Spleen (tissue), 11 donors: ENCODE results near the gene ADGRF4. TPM values are rescaled to one million over a fixed set of nuclear protein-coding genes. Genes with fewer than 3 reads are reported as not detected.

Experiments used
- DNase-seq: peaks from one replicate; pipeline ENCODE4 v3.0.0-alpha.2; 2020
- H3K27ac ChIP-seq, 8 donors: fragments of 200-600 bp; sonication (generic) in 7 of 8; 1 replicate in 4 of 8; 2 replicates in 4 of 8; pipeline versions ENCODE4 v1.5.0 to v1.8.0; 2016 to 2021; ENCODE audit warnings: inconsistent platforms in 4 of 8, mild to moderate bottlenecking in 4 of 8, moderate library complexity in 1 of 8
- H3K27me3 ChIP-seq, 7 donors: fragments of 200-600 bp; sonication (generic) in 6 of 7; replicated peaks in 1 of 7; 1 replicate in 4 of 7; 2 replicates in 3 of 7; pipeline versions ENCODE4 v1.5.0 to v1.8.0; 2016 to 2021; ENCODE audit warnings: inconsistent platforms in 3 of 7, mild to moderate bottlenecking in 1 of 7
- H3K36me3 ChIP-seq, 6 donors: fragments of 200-600 bp; sonication (generic) in 5 of 6; 1 replicate in 4 of 6; 2 replicates in 2 of 6; pipeline versions ENCODE4 v1.5.0 to v1.8.0; 2016 to 2021; ENCODE audit warnings: inconsistent platforms in 2 of 6
- H3K4me1 ChIP-seq, 6 donors: fragments of 200-600 bp; sonication (generic) in 5 of 6; 1 replicate in 3 of 6; 2 replicates in 3 of 6; pipeline versions ENCODE4 v1.5.0 to v1.8.0; 2016 to 2021; ENCODE audit warnings: inconsistent platforms in 3 of 6
- H3K4me3 ChIP-seq, 8 donors: fragments of 200-600 bp; sonication (generic) in 7 of 8; 1 replicate in 4 of 8; 2 replicates in 4 of 8; pipeline versions ENCODE4 v1.5.0 to v1.8.0; 2016 to 2021; ENCODE audit warnings: inconsistent platforms in 4 of 8, mild to moderate bottlenecking in 4 of 8, moderate library complexity in 2 of 8
- H3K9me3 ChIP-seq, 8 donors: fragments of 200-600 bp; sonication (generic) in 7 of 8; 1 replicate in 4 of 8; 2 replicates in 4 of 8; pipeline versions ENCODE4 v1.5.0 to v1.8.0; 2016 to 2021; ENCODE audit warnings: inconsistent platforms in 4 of 8
- CTCF ChIP-seq, 11 experiments: fragments of 200-600 bp in 7 of 11; fragments of 450-650 bp in 4 of 11; sonication (generic) in 4 of 11; IDR thresholded peaks in 8 of 11; conservative IDR thresholded peaks in 3 of 11; 1 replicate in 7 of 11; 2 replicates in 4 of 11; pipeline versions ENCODE4 v1.4.0 to v1.8.0; 2016 to 2021; ENCODE audit warnings: antibody characterized with exemption in 11 of 11, inconsistent platforms in 4 of 11, mild to moderate bottlenecking in 1 of 11
- POLR2A ChIP-seq, 3 donors: fragments of 450-650 bp; IDR thresholded peaks; one replicate each; pipeline ENCODE4 v1.5.1; 2017; ENCODE audit warnings: antibody characterized with exemption in 3 of 3, mild to moderate bottlenecking in 1 of 3
- POLR2AphosphoS5 ChIP-seq, 3 donors: sonication (generic); formaldehyde crosslinking; IDR thresholded peaks; one replicate each; pipeline ENCODE4 v1.5.1; 2017; ENCODE audit warnings: antibody characterized with exemption in 3 of 3
- WGBS, 5 donors: extraction: QIAGEN DNeasy Blood & Tissue Kit in 3 of 5; methylation state at CpG; one replicate each; pipeline versions ENCODE4 v1.1.5 to v1.1.7; 2013 to 2018; 5-methylcytosine and 5-hydroxymethylcytosine counted together
- intact Hi-C: fragments of 100-400 bp; cut with DNase I; formaldehyde crosslinking; loops from one replicate; pipeline ENCODE4 v1.15.0; 2023; ENCODE audit warnings: low total_unique reads
- polyA plus RNA-seq, 3 donors: library from polyadenylated mRNA; stranded (reverse); fragments of 200-250 nt; gene quantifications; one replicate each; pipeline ENCODE4 v1.2.1, GENCODE V29; 2013
- total RNA-seq, 7 donors: library from RNA; depleted of rRNA in 3 of 7; stranded (reverse); fragments of >200 nt in 3 of 7; fragmentation: NEBNext Ultra II Directional in 4 of 7; extraction: Animal tissue kit (Norgen Biotek cat#: 25700) in 4 of 7; gene quantifications; one replicate each; pipeline versions ENCODE4 v1.1.0 to v1.2.1, GENCODE V29; 2016 to 2021
- donor health status: healthy with polysubstance abuse.
- donor health status: DM: no; HTN: no; CAD: no; lungs with moderate emphysema.
- donor health status: DM: no; HTN: no; CAD: no.
- donor health status: Bipolar disorder and iron deficiency.
- donor health status: healthy.
- donor health status: DM: no; HTN: no; CAD: no.
- donor health status: DM: yes; HTN: yes; CAD: no.

Gene ADGRF4
- total and polyA plus RNA-seq, 10 donors, result not detected

GRCh38 chr6:47752801-47753200 is 54.4 kb downstream of the ADGRF4 start:
- 66 to 80% (median 76%) methylated on average over 1 of the region's 1 CpG for WGBS, 5 donors

GRCh38 chr6:47759364-47759763 is 61.0 kb downstream of the ADGRF4 start:
- Histone ChIP-seq H3K4me1 (no peaks in the 10 kb centered on the region), H3K9me3 (no peaks in the 10 kb centered on the region), H3K36me3 (no peaks in the 10 kb centered on the region), H3K27me3 (no peaks in the 10 kb centered on the region), H3K27ac (no peak overlapping the region), H3K4me3 (no peak overlapping the region)
- intact Hi-C loops, result no loop called here
- TF ChIP-seq POLR2A (IDR thresholded peaks at IDR 0.05) (no peak), POLR2AphosphoS5 (IDR thresholded peaks at IDR 0.05) (no peak), CTCF (IDR thresholded peaks at IDR 0.05 in 8 of 11, conservative IDR thresholded peaks at IDR 0.05 in 3 of 11) (no peak)
- WGBS, 5 donors, result 45 to 74% (median 65%) methylated on average over 1 of the region's 1 CpG
- no peak for DNase-seq

More at GRCh38 chr6:47752801-47753200, 54.4 kb downstream of the ADGRF4 start:
- intact Hi-C loops, result no loop called here
- Histone ChIP-seq H3K36me3 (no peaks in the 10 kb centered on the region), H3K27ac (no peak overlapping the region), H3K9me3 (no peaks in the 10 kb centered on the region), H3K4me3 (no peak overlapping the region), H3K27me3 (no peaks in the 10 kb centered on the region), H3K4me1 (no peaks in the 10 kb centered on the region)
- DNase-seq, result no peak
- TF ChIP-seq POLR2AphosphoS5 (IDR thresholded peaks at IDR 0.05) (no peak), POLR2A (IDR thresholded peaks at IDR 0.05) (no peak), CTCF (IDR thresholded peaks at IDR 0.05 in 8 of 11, conservative IDR thresholded peaks at IDR 0.05 in 3 of 11) (no peak)

GRCh38 chr6:47762502-47762901 is 64.1 kb downstream of the ADGRF4 start:
- H3K27me3 ChIP-seq, result no peaks in the 10 kb centered on the region
- peaks cover 0 to 13% (median 10%) of the 10 kb centered on the region in 8 donors for H3K9me3 ChIP-seq
- no peak overlapping the region for H3K4me3 ChIP-seq
- no peak overlapping the region for H3K27ac ChIP-seq
- DNase-seq, result no peak
- TF ChIP-seq POLR2AphosphoS5 (IDR thresholded peaks at IDR 0.05), result no peak
- no peak for TF ChIP-seq CTCF (IDR thresholded peaks at IDR 0.05 in 8 of 11, conservative IDR thresholded peaks at IDR 0.05 in 3 of 11)
- no peak for TF ChIP-seq POLR2A (IDR thresholded peaks at IDR 0.05)
- H3K4me1 ChIP-seq, result no peaks in the 10 kb centered on the region
- intact Hi-C loops, result no loop called here
- no peaks in the 10 kb centered on the region for H3K36me3 ChIP-seq
- WGBS, 5 donors, result 72 to 89% (median 87%) methylated on average over 3 of the region's 3 CpGs

GRCh38 chr6:47766445-47766844 is 68.1 kb downstream of the ADGRF4 start:
- WGBS, 5 donors, result 85 to 97% (median 90%) methylated on average over 3 of the region's 3 CpGs
- H3K4me1 ChIP-seq, result no peaks in the 10 kb centered on the region
- H3K9me3 ChIP-seq, result peaks cover 0 to 13% (median 10%) of the 10 kb centered on the region in 8 donors
- no peak overlapping the region for H3K4me3 ChIP-seq
- intact Hi-C loops, result no loop called here
- DNase-seq, result no peak
- no peaks in the 10 kb centered on the region for H3K27me3 ChIP-seq
- TF ChIP-seq POLR2A (IDR thresholded peaks at IDR 0.05), result no peak
- TF ChIP-seq CTCF (IDR thresholded peaks at IDR 0.05 in 8 of 11, conservative IDR thresholded peaks at IDR 0.05 in 3 of 11), result no peak
- no peak for TF ChIP-seq POLR2AphosphoS5 (IDR thresholded peaks at IDR 0.05)
- H3K27ac ChIP-seq, result no peak overlapping the region
- H3K36me3 ChIP-seq, result no peaks in the 10 kb centered on the region
